ENCODE measurements around the gene TMEM69. TPM values are rescaled to one million over a fixed set of nuclear protein-coding genes. Genes with fewer than 3 reads are reported as not detected.

The TMEM69 gene
- total and polyA plus RNA-seq, 10 of the 15 experiments (the other 5 are each of a cell fraction or from before 2014, with no cell fraction given) = 44.6 to 162 (median 88.8) TPM

- H3K27ac ChIP-seq (ENCODE audit: control insufficient read depth, insufficient read depth) = no peak overlapping the region
- ATAC-seq = no peak
- H3K9ac ChIP-seq (ENCODE audit: control insufficient read depth, insufficient read depth, low read length) = no peak overlapping the region
- no peaks in the 10 kb centered on the region for H3K27me3 ChIP-seq (replicated peaks in 1 of 2; ENCODE audit: control insufficient read depth in 2 of 2, insufficient read depth in 2 of 2, low read length in 1 of 2)
- in situ Hi-C loops (cut with MboI) (no loop called here), intact Hi-C loops (cut with micrococcal nuclease; ENCODE audit: unreplicated experiment) (no loop called here)
- no peak overlapping the region for H3K4me2 ChIP-seq (ENCODE audit: control insufficient read depth, insufficient read depth)
- H3K4me3 ChIP-seq = no peak overlapping the region
- DNase-seq (ENCODE audit: low read depth, low spot score) = no peak
- TF ChIP-seq SMAD5 (IDR thresholded peaks at IDR 0.05; ENCODE audit: low read depth) = no peak
- TF ChIP-seq NFXL1 (IDR thresholded peaks at IDR 0.05; ENCODE audit: borderline replicate concordance) = no peak
- no peak for TF ChIP-seq MTA2 (IDR thresholded peaks at IDR 0.05; ENCODE audit: low read depth)
- no peak for TF ChIP-seq PAX5 (IDR thresholded peaks at IDR 0.05; ENCODE audit: borderline replicate concordance, low read depth, low read length)
- no peak for TF ChIP-seq NKRF (conservative IDR thresholded peaks at IDR 0.05)
- no peak for TF ChIP-seq SIX5 (IDR thresholded peaks at IDR 0.05; ENCODE audit: low read depth, low read length, severe bottlenecking)
- TF ChIP-seq BRCA1 (IDR thresholded peaks at IDR 0.05; ENCODE audit: low read depth, low read length) = no peak
- no peak for TF ChIP-seq WRNIP1 (IDR thresholded peaks at IDR 0.05; ENCODE audit: borderline replicate concordance, low read depth, low read length)
- CTCF ChIA-PET = interaction anchor here (3.5 kb wide), 1 partner anchor 200 kb away, joined by 12 read pairs; no protein-coding TSS in a partner anchor
- peaks cover 2 to 30% of the 10 kb centered on the region in 2 experiments for H3K36me3 ChIP-seq (ENCODE audit: control insufficient read depth in 2 of 2, insufficient read depth in 2 of 2, low read length in 1 of 2)
- POLR2A ChIA-PET = no interaction called here
- SMC1A ChIA-PET (ENCODE audit: uncharacterized antibody, unreplicated experiment) = interaction anchor here (1.1 to 3.9 kb wide), 4 partner anchors 10 to 220 kb away, joined by 3 to 13 read pairs (median 4); no protein-coding TSS in a partner anchor
- H4K20me1 ChIP-seq (ENCODE audit: control insufficient read depth, insufficient read depth) = no peaks in the 10 kb centered on the region
- no peaks in the 10 kb centered on the region; the same call in 1 of the 2 replicates for H3K79me2 ChIP-seq (ENCODE audit: control insufficient read depth, insufficient read depth, low read length)
- no peak for FAIRE-seq
- H3K9me3 ChIP-seq (replicated peaks; ENCODE audit: control insufficient read depth, insufficient read depth, low read length) = no peaks in the 10 kb centered on the region
- 80% methylated on average over 5 of the region's 5 CpGs for WGBS (ENCODE audit: insufficient coverage, insufficient replicate concordance, low lambda C conversion rate, missing lambda C conversion rate)
- no peak overlapping the region for H2AFZ ChIP-seq (ENCODE audit: control insufficient read depth, low read depth, low read length)
- BruUV-seq (replicated peaks) = no TSS peak
- H3K4me1 ChIP-seq (ENCODE audit: control insufficient read depth, insufficient read depth, low read length) = no peaks in the 10 kb centered on the region
- RAD21 ChIA-PET (ENCODE audit: unreplicated experiment) = interaction anchor here (1.3 kb wide), 1 partner anchor 14 kb away, joined by 3 read pairs; no protein-coding TSS in a partner anchor
Observed at GRCh38 chr1:45643321-45643720, 44.7 kb upstream of the TMEM69 start.
